Measurements from ENCODE around the gene NGEF. TPM values are rescaled to one million over a fixed set of nuclear protein-coding genes. Genes with fewer than 3 reads are reported as not detected.

The NGEF gene
- total RNA-seq, 1 donor from 2014 or later, result 4.3 TPM

GRCh38 chr2:232893834-232894233 is 119.2 kb downstream of the NGEF start:
- Histone ChIP-seq H3K79me2 (ENCODE audit: low read depth) (no peaks in the 10 kb centered on the region), H3K4me3 (no peak overlapping the region), H2AFZ (replicated peaks) (peak overlapping the region; percentile 5), H3K27ac (no peak overlapping the region), H3K4me1 (peaks cover 12% of the 10 kb centered on the region), H3K27me3 (peaks cover 18% of the 10 kb centered on the region), H3F3A (ENCODE audit: low read depth) (no peaks in the 10 kb centered on the region), H3K4me2 (no peak overlapping the region), H3K36me3 (no peaks in the 10 kb centered on the region), H3K9me3 (ENCODE audit: low read depth) (no peaks in the 10 kb centered on the region), H4K20me1 (ENCODE audit: low read depth) (no peaks in the 10 kb centered on the region), H3K9ac (no peak overlapping the region)
- Mint-ChIP-seq H3K4me3 (no peak overlapping the region), H3K4me1 (peaks cover 32% of the 10 kb centered on the region), H3K27me3 (ENCODE audit: insufficient read depth, low read depth) (peaks cover 14% of the 10 kb centered on the region), H3K27ac (no peak overlapping the region), H3K36me3 (peaks cover 1% of the 10 kb centered on the region), H3K9me3 (no peaks in the 10 kb centered on the region)
- TF ChIP-seq EZH2phosphoT487 (IDR thresholded peaks at IDR 0.05), result no peak
- no peak for TF ChIP-seq CTCF (IDR thresholded peaks at IDR 0.05)
- no peak for TF ChIP-seq EZH2 (IDR thresholded peaks at IDR 0.05)
- no peak for DNase-seq (ENCODE audit: low spot score)

- DNase-seq (ENCODE audit: low spot score), result no peak
- Mint-ChIP-seq H3K9me3 (no peaks in the 10 kb centered on the region), H3K27ac (no peak overlapping the region), H3K4me1 (peaks cover 32% of the 10 kb centered on the region), H3K27me3 (ENCODE audit: insufficient read depth, low read depth) (peaks cover 18% of the 10 kb centered on the region), H3K4me3 (no peak overlapping the region), H3K36me3 (peaks cover 1% of the 10 kb centered on the region)
- no peaks in the 10 kb centered on the region for H3K36me3 ChIP-seq
- no peak for TF ChIP-seq EZH2phosphoT487 (IDR thresholded peaks at IDR 0.05)
- TF ChIP-seq CTCF (IDR thresholded peaks at IDR 0.05), result no peak
- no peak for TF ChIP-seq EZH2 (IDR thresholded peaks at IDR 0.05)
- no peak overlapping the region for H3K4me2 ChIP-seq
- H3K9me3 ChIP-seq (ENCODE audit: low read depth), result no peaks in the 10 kb centered on the region
- no peak overlapping the region for H3K4me3 ChIP-seq
- peaks cover 8% of the 10 kb centered on the region for H3K27me3 ChIP-seq
- no peaks in the 10 kb centered on the region for H4K20me1 ChIP-seq (ENCODE audit: low read depth)
- no peaks in the 10 kb centered on the region for H3F3A ChIP-seq (ENCODE audit: low read depth)
- no peak overlapping the region for H3K27ac ChIP-seq
- H2AFZ ChIP-seq (replicated peaks), result no peak overlapping the region
- no peaks in the 10 kb centered on the region for H3K79me2 ChIP-seq (ENCODE audit: low read depth)
- peaks cover 12% of the 10 kb centered on the region for H3K4me1 ChIP-seq
- H3K9ac ChIP-seq, result no peak overlapping the region
These were observed 120.2 kb downstream of the NGEF start for GRCh38 chr2:232892843-232893242.

DNA sequence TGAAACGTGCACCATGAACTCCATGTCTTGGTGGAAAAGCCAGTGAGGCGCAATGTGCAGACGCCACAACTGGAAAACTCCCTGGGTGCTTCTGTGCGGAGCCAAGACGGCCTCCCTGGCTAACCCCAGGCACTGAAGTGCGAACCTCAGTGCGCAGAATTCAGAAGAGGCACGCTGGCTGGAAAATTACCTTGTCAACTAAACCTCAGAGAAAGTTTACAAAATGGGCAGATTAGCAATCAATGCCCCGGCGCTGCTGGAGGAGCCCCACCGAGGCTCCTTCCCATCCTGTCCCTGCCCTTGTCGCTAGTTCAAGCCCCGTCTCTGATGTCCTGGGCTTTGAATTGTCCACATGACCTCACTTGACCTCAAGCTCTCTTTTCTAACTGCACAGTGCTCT is 120.8 kb downstream of the NGEF start:
- Histone ChIP-seq H3K4me2 (no peak overlapping the region), H3K9me3 (ENCODE audit: low read depth) (no peaks in the 10 kb centered on the region), H3K79me2 (ENCODE audit: low read depth) (no peaks in the 10 kb centered on the region), H3K36me3 (no peaks in the 10 kb centered on the region), H3K27me3 (peaks cover 2% of the 10 kb centered on the region), H3K27ac (no peak overlapping the region), H2AFZ (replicated peaks) (no peak overlapping the region), H3K4me1 (peaks cover 12% of the 10 kb centered on the region), H3F3A (ENCODE audit: low read depth) (no peaks in the 10 kb centered on the region), H3K4me3 (no peak overlapping the region), H4K20me1 (ENCODE audit: low read depth) (no peaks in the 10 kb centered on the region), H3K9ac (no peak overlapping the region)
- H3K27ac Mint-ChIP-seq, result peak overlapping the region; percentile 89
- peaks cover 1% of the 10 kb centered on the region for H3K36me3 Mint-ChIP-seq
- H3K9me3 Mint-ChIP-seq, result no peaks in the 10 kb centered on the region
- TF ChIP-seq EZH2phosphoT487 (IDR thresholded peaks at IDR 0.05) (no peak), EZH2 (IDR thresholded peaks at IDR 0.05) (no peak), CTCF (IDR thresholded peaks at IDR 0.05) (no peak)
- peaks cover 32% of the 10 kb centered on the region for H3K4me1 Mint-ChIP-seq
- DNase-seq (ENCODE audit: low spot score), result no peak
- H3K4me3 Mint-ChIP-seq, result peak overlapping the region; percentile 7
- H3K27me3 Mint-ChIP-seq (ENCODE audit: insufficient read depth, low read depth), result peaks cover 18% of the 10 kb centered on the region

Measured in neural progenitor cell (in vitro differentiated cells).